Uterus (tissue), 4 donors: ENCODE measurements around the gene PPWD1. TPM values are rescaled to one million over a fixed set of nuclear protein-coding genes. Genes with fewer than 3 reads are reported as not detected.

ENCODE experiments used
- DNase-seq, 2 donors: peaks; one replicate each; pipeline ENCODE4 v3.0.0-alpha.2; 2019 to 2020
- H3K27ac ChIP-seq, 2 donors: fragments of 200-600 bp; sonication (generic); 1 replicate in 1 of 2; 2 replicates in 1 of 2; pipeline ENCODE4 v1.5.1; 2016 to 2018
- H3K27me3 ChIP-seq, 2 donors: fragments of 200-600 bp; sonication (generic); one replicate each; pipeline ENCODE4 v1.5.1; 2018 to 2019; ENCODE audit warnings: control low read depth in 1 of 2
- H3K36me3 ChIP-seq, 2 donors: fragments of 200-600 bp; sonication (generic); one replicate each; pipeline ENCODE4 v1.5.1; 2019; ENCODE audit warnings: control low read depth in 1 of 2
- H3K4me1 ChIP-seq, 2 donors: fragments of 200-600 bp; sonication (generic); one replicate each; pipeline ENCODE4 v1.5.1; 2018 to 2019; ENCODE audit warnings: control low read depth in 1 of 2
- H3K4me3 ChIP-seq, 2 donors: fragments of 200-600 bp; sonication (generic); 1 replicate in 1 of 2; 2 replicates in 1 of 2; pipeline ENCODE4 v1.5.1; 2018 to 2019; ENCODE audit warnings: mild to moderate bottlenecking in 1 of 2
- H3K9me3 ChIP-seq, 2 donors: fragments of 200-600 bp; sonication (generic); one replicate each; pipeline ENCODE4 v1.5.1; 2019; ENCODE audit warnings: control low read depth in 1 of 2
- POLR2A ChIP-seq, 2 donors: fragments of 450-650 bp; IDR thresholded peaks; one replicate each; pipeline ENCODE4 v1.6.1; 2016; ENCODE audit warnings: antibody characterized with exemption in 2 of 2, mild to moderate bottlenecking in 1 of 2, moderate library complexity in 1 of 2
- intact Hi-C: fragments of 100-400 bp; cut with DNase I; formaldehyde crosslinking; loops from one replicate; pipeline ENCODE4 v1.15.1; 2023; ENCODE audit warnings: low total_unique reads
- total RNA-seq, 4 donors: library from RNA; depleted of rRNA in 3 of 4; stranded (reverse); fragments of >200 nt in 3 of 4; gene quantifications; one replicate each; pipeline versions ENCODE4 v1.1.0 to v1.2.4, GENCODE V29; 2014 to 2023
- TF ChIP-seq, protein P1 (sequence below), 4 experiments: fragments of 200-600 bp in 2 of 4; fragments of 450-650 bp in 2 of 4; sonication (generic) in 2 of 4; IDR thresholded peaks; one replicate each; pipeline ENCODE4 v1.5.1; 2016 to 2019; ENCODE audit warnings: antibody characterized with exemption in 4 of 4, mild to moderate bottlenecking in 2 of 4, moderate library complexity in 1 of 4
- donor health status: DM: yes; HTN: yes; CAD: no.

The PPWD1 gene
- total RNA-seq, 4 donors from 2014 or later, result 17.9 to 104 (median 68.8) TPM

DNA sequence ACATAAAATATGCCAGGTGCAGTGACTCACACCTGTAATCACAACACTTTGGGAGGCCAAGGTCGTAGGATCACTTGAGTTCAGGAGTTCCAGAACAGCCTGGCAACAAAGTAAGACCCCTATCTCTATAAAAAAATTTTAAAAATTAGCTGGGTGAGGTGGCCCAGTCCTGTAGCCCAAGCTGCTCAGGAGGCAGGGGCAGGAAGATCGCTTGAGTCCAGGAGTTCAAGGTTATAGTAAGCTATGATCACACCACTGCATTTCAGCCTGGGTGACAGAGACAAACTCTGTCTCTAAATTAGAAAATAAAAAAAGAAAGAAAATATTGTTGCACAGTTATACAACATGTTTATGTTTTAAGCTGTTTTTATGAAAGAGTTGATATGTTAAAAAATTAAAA, 6.9 kb upstream of the PPWD1 start:
- DNase-seq, result no peak
- TF ChIP-seq, protein P1, sequence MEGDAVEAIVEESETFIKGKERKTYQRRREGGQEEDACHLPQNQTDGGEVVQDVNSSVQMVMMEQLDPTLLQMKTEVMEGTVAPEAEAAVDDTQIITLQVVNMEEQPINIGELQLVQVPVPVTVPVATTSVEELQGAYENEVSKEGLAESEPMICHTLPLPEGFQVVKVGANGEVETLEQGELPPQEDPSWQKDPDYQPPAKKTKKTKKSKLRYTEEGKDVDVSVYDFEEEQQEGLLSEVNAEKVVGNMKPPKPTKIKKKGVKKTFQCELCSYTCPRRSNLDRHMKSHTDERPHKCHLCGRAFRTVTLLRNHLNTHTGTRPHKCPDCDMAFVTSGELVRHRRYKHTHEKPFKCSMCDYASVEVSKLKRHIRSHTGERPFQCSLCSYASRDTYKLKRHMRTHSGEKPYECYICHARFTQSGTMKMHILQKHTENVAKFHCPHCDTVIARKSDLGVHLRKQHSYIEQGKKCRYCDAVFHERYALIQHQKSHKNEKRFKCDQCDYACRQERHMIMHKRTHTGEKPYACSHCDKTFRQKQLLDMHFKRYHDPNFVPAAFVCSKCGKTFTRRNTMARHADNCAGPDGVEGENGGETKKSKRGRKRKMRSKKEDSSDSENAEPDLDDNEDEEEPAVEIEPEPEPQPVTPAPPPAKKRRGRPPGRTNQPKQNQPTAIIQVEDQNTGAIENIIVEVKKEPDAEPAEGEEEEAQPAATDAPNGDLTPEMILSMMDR (IDR thresholded peaks at IDR 0.05), result no peak
- no peak for TF ChIP-seq POLR2A (IDR thresholded peaks at IDR 0.05)
- intact Hi-C loops, result no loop called here
- H3K36me3 ChIP-seq, result no peaks in the 10 kb centered on the region
- no peaks in the 10 kb centered on the region for H3K9me3 ChIP-seq
- no peaks in the 10 kb centered on the region for H3K4me1 ChIP-seq
- no peak overlapping the region for H3K27ac ChIP-seq
- no peak overlapping the region for H3K4me3 ChIP-seq
- H3K27me3 ChIP-seq, result no peaks in the 10 kb centered on the region

- Histone ChIP-seq H3K36me3 (no peaks in the 10 kb centered on the region), H3K9me3 (no peaks in the 10 kb centered on the region), H3K4me3 (no peak overlapping the region), H3K27me3 (no peaks in the 10 kb centered on the region), H3K27ac (no peak overlapping the region), H3K4me1 (no peaks in the 10 kb centered on the region)
- no peak for TF ChIP-seq POLR2A (IDR thresholded peaks at IDR 0.05)
- TF ChIP-seq, protein P1 (IDR thresholded peaks at IDR 0.05), result no peak
- no peak for DNase-seq
- intact Hi-C loops, result no loop called here
These were observed 6.4 kb upstream of the PPWD1 start for GRCh38 chr5:65556718-65557117.

DNA sequence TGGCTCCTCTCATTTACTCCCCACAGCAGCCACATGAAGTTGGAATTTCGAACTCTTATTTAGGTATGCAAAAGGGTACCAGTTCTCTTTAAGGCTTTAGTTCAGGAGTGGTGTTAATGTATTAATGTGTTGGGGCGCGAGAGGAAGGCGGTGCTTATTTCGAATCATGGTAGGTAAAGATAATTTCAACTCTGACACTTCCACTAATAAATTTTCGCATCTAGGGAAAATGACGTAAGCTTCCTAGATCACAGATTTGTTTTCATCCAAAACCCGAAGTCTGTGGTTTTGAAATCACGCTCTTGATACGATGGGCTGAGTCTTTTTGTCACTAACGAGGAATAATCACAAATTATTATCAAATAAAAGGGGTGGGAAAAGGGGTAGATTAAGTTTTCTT, 681 bp downstream of the PPWD1 start:
- peaks cover 0 to 9% of the 10 kb centered on the region in 2 donors for H3K4me1 ChIP-seq
- no peaks in the 10 kb centered on the region for H3K27me3 ChIP-seq
- H3K27ac ChIP-seq, result peak overlapping the region; percentile 84 to 90
- TF ChIP-seq, protein P1 (IDR thresholded peaks at IDR 0.05), result no peak
- no peak for TF ChIP-seq POLR2A (IDR thresholded peaks at IDR 0.05)
- DNase-seq, result no peak
- no peaks in the 10 kb centered on the region for H3K9me3 ChIP-seq
- H3K4me3 ChIP-seq, result peak overlapping the region; percentile 82 to 88
- H3K36me3 ChIP-seq, result no peaks in the 10 kb centered on the region
- intact Hi-C loops, result no loop called here

GRCh38 chr5:65566505-65566904, 3.4 kb downstream of the PPWD1 start:
- H3K9me3 ChIP-seq, result no peaks in the 10 kb centered on the region
- H3K27ac ChIP-seq, result no peak overlapping the region
- no peaks in the 10 kb centered on the region for H3K27me3 ChIP-seq
- intact Hi-C loops, result no loop called here
- no peak overlapping the region for H3K4me3 ChIP-seq
- no peak for DNase-seq
- peaks cover 0 to 9% of the 10 kb centered on the region in 2 donors for H3K4me1 ChIP-seq
- H3K36me3 ChIP-seq, result no peaks in the 10 kb centered on the region
- TF ChIP-seq, protein P1 (IDR thresholded peaks at IDR 0.05), result no peak
- no peak for TF ChIP-seq POLR2A (IDR thresholded peaks at IDR 0.05)

GRCh38 chr5:65570598-65571226, 7.6 kb downstream of the PPWD1 start:
- no peak overlapping the region for H3K27ac ChIP-seq
- H3K4me3 ChIP-seq, result no peak overlapping the region
- TF ChIP-seq, protein P1 (IDR thresholded peaks at IDR 0.05), result no peak
- no peak for TF ChIP-seq POLR2A (IDR thresholded peaks at IDR 0.05)
- H3K9me3 ChIP-seq, result no peaks in the 10 kb centered on the region
- no peaks in the 10 kb centered on the region for H3K4me1 ChIP-seq
- no peaks in the 10 kb centered on the region for H3K27me3 ChIP-seq
- intact Hi-C loops, result no loop called here
- H3K36me3 ChIP-seq, result no peaks in the 10 kb centered on the region
- no peak for DNase-seq
